Astrocyte of the cerebellum (primary cell): Measurements from ENCODE around the gene LDHD.

Experiments used
- DNase-seq: peaks from one replicate; pipeline ENCODE4 v3.0.0-alpha.2; 2011; ENCODE audit warnings: low read depth
- H3K4me3 ChIP-seq: 2 replicates; pipeline ENCODE4 v1.5.1; 2011; ENCODE audit warnings: mild to moderate bottlenecking, low read depth, low read length, moderate library complexity
- in situ Hi-C: cut with HindIII; loops from 2 replicates; pipeline ENCODE4 v1.10.0; 2017; ENCODE audit warnings: low sequenced_read_pairs
- TF ChIP-seq, protein P1 (sequence below): IDR thresholded peaks from 2 replicates; pipeline ENCODE4 v1.5.1; 2012; ENCODE audit warnings: low read length, low read depth, moderate library complexity, mild to moderate bottlenecking; ENCODE audit errors: missing control alignments

Gene LDHD

DNA sequence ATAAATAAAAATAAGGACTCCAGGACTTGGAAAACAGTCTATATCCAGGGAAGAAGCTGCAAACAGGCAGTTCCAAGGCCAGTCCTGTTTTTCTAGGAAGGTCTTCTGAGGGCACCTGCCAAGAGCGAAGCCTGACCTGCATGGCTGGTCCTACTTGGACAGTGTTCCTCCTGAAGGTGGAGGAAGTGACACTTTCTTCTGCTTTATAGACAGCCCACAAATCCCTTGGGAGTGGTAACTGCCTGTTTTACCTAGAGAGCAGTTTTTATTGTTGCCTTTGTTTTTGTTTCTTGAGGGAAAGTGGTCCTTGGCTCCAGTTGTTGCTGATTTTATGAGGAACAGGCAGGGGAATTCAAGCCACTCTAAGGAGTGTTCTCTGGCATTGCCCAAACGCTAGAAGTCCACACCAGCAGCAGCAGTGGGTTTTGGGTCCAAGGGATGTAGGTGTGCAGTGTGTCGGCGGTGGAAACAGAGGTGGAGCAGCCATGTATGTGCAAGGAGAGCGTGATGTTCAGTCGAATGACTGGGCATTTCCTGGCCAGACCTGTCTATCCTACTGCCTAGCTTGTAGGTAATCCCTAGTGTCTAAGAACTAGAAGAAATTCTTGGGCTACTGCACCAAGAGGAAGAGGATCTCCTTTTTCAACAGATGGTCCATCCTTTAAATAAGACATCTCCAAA lies 35.3 kb downstream of the LDHD start:
- TF ChIP-seq, protein P1, sequence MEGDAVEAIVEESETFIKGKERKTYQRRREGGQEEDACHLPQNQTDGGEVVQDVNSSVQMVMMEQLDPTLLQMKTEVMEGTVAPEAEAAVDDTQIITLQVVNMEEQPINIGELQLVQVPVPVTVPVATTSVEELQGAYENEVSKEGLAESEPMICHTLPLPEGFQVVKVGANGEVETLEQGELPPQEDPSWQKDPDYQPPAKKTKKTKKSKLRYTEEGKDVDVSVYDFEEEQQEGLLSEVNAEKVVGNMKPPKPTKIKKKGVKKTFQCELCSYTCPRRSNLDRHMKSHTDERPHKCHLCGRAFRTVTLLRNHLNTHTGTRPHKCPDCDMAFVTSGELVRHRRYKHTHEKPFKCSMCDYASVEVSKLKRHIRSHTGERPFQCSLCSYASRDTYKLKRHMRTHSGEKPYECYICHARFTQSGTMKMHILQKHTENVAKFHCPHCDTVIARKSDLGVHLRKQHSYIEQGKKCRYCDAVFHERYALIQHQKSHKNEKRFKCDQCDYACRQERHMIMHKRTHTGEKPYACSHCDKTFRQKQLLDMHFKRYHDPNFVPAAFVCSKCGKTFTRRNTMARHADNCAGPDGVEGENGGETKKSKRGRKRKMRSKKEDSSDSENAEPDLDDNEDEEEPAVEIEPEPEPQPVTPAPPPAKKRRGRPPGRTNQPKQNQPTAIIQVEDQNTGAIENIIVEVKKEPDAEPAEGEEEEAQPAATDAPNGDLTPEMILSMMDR = no peak
- no peak overlapping the region for H3K4me3 ChIP-seq
- DNase-seq = no peak
- in situ Hi-C loops = no loop called here

DNA sequence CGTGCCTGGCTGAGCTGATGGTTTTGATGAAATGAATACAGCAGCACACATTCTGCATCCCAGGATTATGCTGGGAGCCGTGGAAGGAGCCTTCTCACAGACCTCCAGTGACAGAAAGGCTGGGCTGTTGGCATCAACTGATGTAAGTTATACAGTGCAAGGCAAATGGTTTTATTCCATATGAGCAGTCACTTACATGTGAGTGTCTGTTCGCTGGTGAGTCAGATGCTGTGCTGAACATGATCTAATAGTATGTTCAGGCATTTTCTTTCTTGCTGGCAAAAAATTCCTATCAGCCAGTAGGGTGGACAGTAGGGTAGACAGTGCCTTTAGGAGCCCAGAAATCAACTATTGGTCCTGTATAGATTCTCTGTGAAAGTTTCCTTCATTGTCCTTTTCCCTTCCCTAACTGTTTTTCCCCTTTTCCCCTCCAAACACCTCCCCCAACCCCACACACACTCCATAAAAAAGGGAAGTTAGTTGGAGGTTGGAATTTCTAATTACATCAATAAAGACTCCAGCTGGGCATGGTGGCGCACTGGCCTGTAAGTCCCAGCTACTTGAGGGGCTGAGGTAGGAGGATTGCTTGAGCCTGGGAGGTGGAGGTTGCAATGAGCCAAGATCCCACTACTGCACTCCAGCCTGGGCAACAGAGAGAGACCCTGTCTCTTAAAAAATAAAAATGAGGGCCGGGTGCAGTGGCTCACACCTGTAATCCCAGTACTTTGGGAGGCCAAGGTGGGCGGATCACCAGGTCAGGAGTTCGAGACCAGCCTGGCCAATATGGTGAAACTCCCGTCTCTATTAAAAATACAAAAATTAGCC lies 36.2 kb downstream of the LDHD start:
- in situ Hi-C loops = no loop called here
- TF ChIP-seq, protein P1 = no peak
- no peak for DNase-seq
- no peak overlapping the region for H3K4me3 ChIP-seq

DNA sequence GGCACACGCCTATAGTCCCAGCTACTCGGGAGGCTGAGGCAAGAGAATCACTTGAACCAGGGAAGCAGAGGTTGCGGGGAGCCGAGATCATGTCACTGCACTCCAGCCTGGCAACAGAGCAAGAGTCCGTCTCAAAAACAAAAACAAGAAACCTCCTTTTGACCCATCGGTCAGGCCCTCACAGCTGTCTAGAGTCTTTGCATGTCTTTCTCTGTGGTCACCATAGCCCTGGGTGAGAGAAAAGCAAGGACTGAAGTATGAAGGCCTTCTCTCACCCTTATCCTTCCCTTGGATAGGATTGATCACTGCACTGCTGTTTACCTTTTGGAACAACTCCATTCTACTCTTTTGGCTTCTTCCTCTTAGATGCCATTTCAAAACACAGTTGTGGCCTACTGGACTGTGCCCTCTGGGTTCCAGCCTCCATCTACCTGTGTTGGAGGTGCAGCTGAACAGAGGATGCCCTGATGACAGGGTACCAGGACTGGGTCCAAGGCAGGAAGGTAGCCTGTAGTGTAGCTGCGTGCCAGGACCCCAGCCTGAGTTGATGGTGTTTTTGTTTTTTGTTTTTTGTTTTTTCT lies 37.1 kb downstream of the LDHD start:
- TF ChIP-seq, protein P1 = no peak
- DNase-seq = no peak
- in situ Hi-C loops = no loop called here
- H3K4me3 ChIP-seq = no peak overlapping the region

DNA sequence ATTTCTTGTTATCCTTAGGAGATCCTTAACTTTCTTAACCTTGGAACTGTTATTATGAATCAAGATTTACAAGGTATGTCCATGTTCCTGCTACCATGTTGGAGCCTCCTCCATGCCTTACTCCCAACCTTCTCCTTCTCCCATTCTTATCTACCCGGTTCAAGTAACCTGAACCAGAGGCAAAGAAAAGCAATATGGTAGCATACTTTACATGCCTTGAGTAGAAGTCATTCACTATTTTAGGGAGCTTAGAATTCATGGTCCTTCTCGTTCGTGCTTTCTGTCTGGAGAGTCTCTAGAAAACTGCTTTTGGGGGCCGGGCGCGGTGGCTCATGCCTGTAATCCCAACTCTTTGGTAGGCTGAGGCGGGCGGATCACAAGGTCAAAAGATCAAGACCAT lies 37.7 kb downstream of the LDHD start:
- TF ChIP-seq, protein P1 = no peak
- no peak overlapping the region for H3K4me3 ChIP-seq
- in situ Hi-C loops = no loop called here
- no peak for DNase-seq

DNA sequence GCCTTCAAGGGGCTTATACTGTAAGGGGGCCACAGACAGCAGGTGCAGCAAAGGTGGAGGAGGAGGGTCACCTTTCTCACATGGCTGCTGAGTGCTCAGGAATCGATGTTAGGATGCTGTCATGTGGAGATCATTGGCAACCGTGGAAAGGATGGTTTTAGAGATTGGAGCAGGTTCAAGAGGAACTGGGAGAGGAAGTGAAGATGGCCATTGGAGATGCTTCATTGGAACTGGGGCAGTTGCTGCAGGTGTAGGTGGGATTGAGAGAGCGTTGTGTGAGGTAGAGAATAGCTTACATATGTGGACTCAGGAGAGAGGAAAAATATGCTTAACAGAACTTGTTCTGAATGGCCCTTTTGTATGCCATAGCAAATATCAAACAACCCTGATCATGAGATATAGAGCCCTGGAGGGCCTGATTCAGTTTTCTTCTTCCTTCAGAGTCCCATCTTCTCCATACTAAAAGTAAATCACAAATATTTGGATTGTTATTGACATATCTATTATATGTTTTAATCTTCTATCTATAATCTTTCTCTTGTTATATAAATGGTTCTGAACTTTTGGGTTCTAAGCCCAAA lies 40.8 kb downstream of the LDHD start:
- in situ Hi-C loops = no loop called here
- H3K4me3 ChIP-seq = no peak overlapping the region

More for the DNA sequence above, 40.8 kb downstream of the LDHD start:
- DNase-seq = no peak
- TF ChIP-seq, protein P1 = no peak
